Measurements from ENCODE around the gene KRT36. TPM values are rescaled to one million over a fixed set of nuclear protein-coding genes. Genes with fewer than 3 reads are reported as not detected.
A peak's percentile ranks its signal among the peaks of the same experiment; 100 is the strongest.

The KRT36 gene
- total RNA-seq, 1 donor from 2014 or later, result not detected

- no peaks in the 10 kb centered on the region for H3K9me3 Mint-ChIP-seq
- no peak overlapping the region for H3K4me3 Mint-ChIP-seq
- no peak overlapping the region for H3K27ac Mint-ChIP-seq
- peaks cover 3% of the 10 kb centered on the region for H3K27me3 Mint-ChIP-seq (ENCODE audit: insufficient read depth)
- H3K36me3 Mint-ChIP-seq (ENCODE audit: low read depth), result no peaks in the 10 kb centered on the region
- no peak for DNase-seq (ENCODE audit: low spot score)
- intact Hi-C loops (cut with micrococcal nuclease), result no loop called here
- H3K4me1 Mint-ChIP-seq (ENCODE audit: low read depth), result no peaks in the 10 kb centered on the region
Measured at GRCh38 chr17:41504246-41504977, 14.7 kb upstream of the KRT36 start.

DNA sequence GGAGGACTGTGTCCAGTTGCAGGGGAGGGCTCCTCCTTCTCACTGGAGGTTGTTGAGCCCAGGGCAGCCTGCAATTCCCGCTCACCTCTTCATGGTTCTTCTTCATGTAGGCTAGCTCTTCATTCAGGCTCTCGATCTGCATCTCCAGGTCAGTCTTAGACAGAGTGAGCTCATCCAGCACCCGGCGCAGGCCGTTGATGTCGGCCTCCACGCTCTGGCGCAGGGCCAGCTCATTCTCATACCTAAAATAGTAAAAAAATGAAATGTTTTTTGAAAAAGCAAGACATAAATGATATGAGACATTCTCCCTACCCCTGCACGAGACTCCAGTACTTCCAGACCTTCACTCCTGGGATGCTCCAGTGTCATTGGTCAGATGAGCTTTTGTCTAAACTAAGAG lies 13.5 kb upstream of the KRT36 start:
- Mint-ChIP-seq H3K9me3 (no peaks in the 10 kb centered on the region), H3K36me3 (ENCODE audit: low read depth) (no peaks in the 10 kb centered on the region), H3K27ac (no peak overlapping the region), H3K4me3 (no peak overlapping the region), H3K27me3 (ENCODE audit: insufficient read depth) (peaks cover 3% of the 10 kb centered on the region), H3K4me1 (ENCODE audit: low read depth) (no peaks in the 10 kb centered on the region)
- DNase-seq (ENCODE audit: low spot score), result no peak
- intact Hi-C loops (cut with micrococcal nuclease), result no loop called here

DNA sequence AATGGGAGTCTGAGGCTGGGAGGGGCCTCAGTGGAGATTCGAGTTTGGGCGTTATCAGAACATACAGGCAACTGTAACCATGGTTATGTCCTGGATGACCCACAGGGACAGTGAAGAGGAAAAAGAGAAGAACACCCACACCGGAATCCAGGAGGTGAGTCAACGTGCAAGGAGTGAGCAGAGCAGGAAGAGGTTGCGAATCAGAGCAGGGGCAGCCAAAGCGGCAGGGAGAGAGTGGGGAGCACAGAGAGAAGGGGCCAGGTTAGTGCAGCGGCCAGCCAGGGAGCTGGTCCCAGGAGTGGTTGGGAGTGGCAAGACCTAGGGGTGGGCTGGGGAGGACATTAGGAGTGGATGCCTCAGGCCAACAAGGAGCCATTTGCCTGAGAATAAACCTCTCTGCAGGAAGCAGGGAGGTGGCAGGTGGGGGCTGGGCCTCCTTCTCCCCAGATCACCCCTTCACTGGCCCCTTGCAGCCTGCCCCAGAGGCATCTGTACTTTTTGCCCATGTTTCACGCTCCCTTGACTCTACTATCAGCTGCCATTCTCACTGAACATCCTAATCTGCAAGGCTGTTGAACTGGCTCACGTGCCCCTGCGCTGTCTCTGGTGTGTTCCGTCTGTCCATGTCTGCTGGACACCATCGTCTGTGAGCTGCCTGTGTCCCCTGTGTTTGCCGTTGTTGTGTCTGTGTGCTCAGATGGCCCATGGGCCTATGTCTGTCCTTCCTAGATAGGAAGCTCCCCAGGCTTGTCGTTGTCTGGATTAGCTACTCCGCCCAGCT lies 10.6 kb upstream of the KRT36 start:
- Mint-ChIP-seq H3K27me3 (ENCODE audit: insufficient read depth) (peaks cover 3% of the 10 kb centered on the region), H3K36me3 (ENCODE audit: low read depth) (no peaks in the 10 kb centered on the region), H3K9me3 (no peaks in the 10 kb centered on the region), H3K4me1 (ENCODE audit: low read depth) (no peaks in the 10 kb centered on the region), H3K4me3 (no peak overlapping the region), H3K27ac (no peak overlapping the region)
- DNase-seq (ENCODE audit: low spot score), result no peak
- intact Hi-C loops (cut with micrococcal nuclease), result no loop called here

DNA sequence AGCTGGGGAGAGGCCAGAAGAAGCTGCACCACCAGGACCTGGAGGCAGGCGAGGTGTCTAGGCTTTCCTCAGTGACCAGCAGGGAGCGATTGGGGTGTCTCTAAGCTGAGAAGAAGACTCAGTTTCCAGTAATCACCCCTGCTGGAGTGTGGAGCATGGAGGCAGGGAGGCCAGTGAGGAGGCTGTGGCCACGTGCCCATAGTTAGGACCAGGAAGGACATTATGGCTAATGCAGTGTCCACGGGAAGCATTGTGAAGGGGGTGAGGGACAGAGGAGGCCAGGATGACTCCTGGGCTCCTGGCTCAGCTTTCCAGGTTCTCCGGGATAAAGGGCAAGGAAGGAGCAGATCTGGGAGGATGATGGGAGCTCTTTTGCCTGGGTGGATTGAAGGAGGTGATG lies 10.0 kb upstream of the KRT36 start:
- H3K4me1 Mint-ChIP-seq (ENCODE audit: low read depth), result no peaks in the 10 kb centered on the region
- intact Hi-C loops (cut with micrococcal nuclease), result no loop called here
- no peak overlapping the region for H3K4me3 Mint-ChIP-seq
- H3K9me3 Mint-ChIP-seq, result no peaks in the 10 kb centered on the region
- no peaks in the 10 kb centered on the region for H3K36me3 Mint-ChIP-seq (ENCODE audit: low read depth)
- no peak for DNase-seq (ENCODE audit: low spot score)
- no peak overlapping the region for H3K27ac Mint-ChIP-seq
- peaks cover 3% of the 10 kb centered on the region for H3K27me3 Mint-ChIP-seq (ENCODE audit: insufficient read depth)

- Mint-ChIP-seq H3K36me3 (ENCODE audit: low read depth) (no peaks in the 10 kb centered on the region), H3K27me3 (ENCODE audit: insufficient read depth) (peaks cover 3% of the 10 kb centered on the region), H3K27ac (no peak overlapping the region), H3K4me1 (ENCODE audit: low read depth) (no peaks in the 10 kb centered on the region), H3K9me3 (no peaks in the 10 kb centered on the region), H3K4me3 (no peak overlapping the region)
- intact Hi-C loops (cut with micrococcal nuclease), result no loop called here
- no peak for DNase-seq (ENCODE audit: low spot score)
Measured at GRCh38 chr17:41498276-41498675, 8.6 kb upstream of the KRT36 start.

- intact Hi-C loops (cut with micrococcal nuclease), result loop anchor here (1.0 kb wide), 1 partner anchor 588 kb away; no protein-coding TSS in a partner anchor
- no peaks in the 10 kb centered on the region for H3K9me3 Mint-ChIP-seq
- peaks cover 3% of the 10 kb centered on the region for H3K27me3 Mint-ChIP-seq (ENCODE audit: insufficient read depth)
- no peak overlapping the region for H3K4me3 Mint-ChIP-seq
- peak; percentile 62 for DNase-seq (ENCODE audit: low spot score)
- H3K27ac Mint-ChIP-seq, result no peak overlapping the region
- no peaks in the 10 kb centered on the region for H3K36me3 Mint-ChIP-seq (ENCODE audit: low read depth)
- no peaks in the 10 kb centered on the region for H3K4me1 Mint-ChIP-seq (ENCODE audit: low read depth)
Measured at GRCh38 chr17:41496803-41497484, 7.2 kb upstream of the KRT36 start.

- Mint-ChIP-seq H3K9me3 (no peaks in the 10 kb centered on the region), H3K27me3 (ENCODE audit: insufficient read depth) (peaks cover 3% of the 10 kb centered on the region), H3K4me3 (no peak overlapping the region), H3K36me3 (ENCODE audit: low read depth) (no peaks in the 10 kb centered on the region), H3K4me1 (ENCODE audit: low read depth) (no peaks in the 10 kb centered on the region), H3K27ac (no peak overlapping the region)
- intact Hi-C loops (cut with micrococcal nuclease), result no loop called here
- DNase-seq (ENCODE audit: low spot score), result no peak
Measured at GRCh38 chr17:41494524-41494923, 4.8 kb upstream of the KRT36 start.

- Mint-ChIP-seq H3K9me3 (no peaks in the 10 kb centered on the region), H3K27ac (no peak overlapping the region), H3K36me3 (ENCODE audit: low read depth) (no peaks in the 10 kb centered on the region), H3K4me1 (ENCODE audit: low read depth) (no peaks in the 10 kb centered on the region), H3K27me3 (ENCODE audit: insufficient read depth) (peaks cover 3% of the 10 kb centered on the region), H3K4me3 (no peak overlapping the region)
- no peak for DNase-seq (ENCODE audit: low spot score)
- intact Hi-C loops (cut with micrococcal nuclease), result no loop called here
Measured at GRCh38 chr17:41492771-41493170, 3.1 kb upstream of the KRT36 start.

- DNase-seq (ENCODE audit: low spot score), result no peak
- H3K27ac Mint-ChIP-seq, result no peak overlapping the region
- H3K27me3 Mint-ChIP-seq (ENCODE audit: insufficient read depth), result peaks cover 3% of the 10 kb centered on the region
- no peaks in the 10 kb centered on the region for H3K9me3 Mint-ChIP-seq
- no peaks in the 10 kb centered on the region for H3K4me1 Mint-ChIP-seq (ENCODE audit: low read depth)
- H3K4me3 Mint-ChIP-seq, result no peak overlapping the region
- no peaks in the 10 kb centered on the region for H3K36me3 Mint-ChIP-seq (ENCODE audit: low read depth)
- intact Hi-C loops (cut with micrococcal nuclease), result no loop called here
Measured at GRCh38 chr17:41492351-41492750, 2.6 kb upstream of the KRT36 start.

DNA sequence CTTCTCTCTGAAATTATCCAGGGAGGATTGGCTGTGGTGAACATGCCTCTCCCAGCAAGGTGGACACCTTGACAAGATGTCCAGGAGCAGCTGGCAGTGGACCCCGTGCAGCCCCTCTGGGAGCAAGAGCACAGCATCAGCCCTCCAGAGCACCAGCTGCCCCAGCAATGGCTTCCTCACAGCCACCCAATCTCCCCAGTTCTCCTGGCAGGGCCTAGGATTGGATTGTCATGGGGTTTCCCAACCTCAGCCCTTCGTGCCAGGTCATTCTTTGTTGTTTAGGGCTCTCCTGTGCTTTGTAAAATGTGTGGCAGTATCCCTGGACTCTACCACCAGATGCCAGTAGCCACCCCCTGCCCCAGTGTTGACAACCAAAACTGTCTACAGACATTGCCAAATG lies 1.8 kb upstream of the KRT36 start:
- Mint-ChIP-seq H3K9me3 (no peaks in the 10 kb centered on the region), H3K4me1 (ENCODE audit: low read depth) (no peaks in the 10 kb centered on the region), H3K36me3 (ENCODE audit: low read depth) (no peaks in the 10 kb centered on the region), H3K4me3 (no peak overlapping the region), H3K27ac (no peak overlapping the region), H3K27me3 (ENCODE audit: insufficient read depth) (peaks cover 3% of the 10 kb centered on the region)
- intact Hi-C loops (cut with micrococcal nuclease), result no loop called here
- no peak for DNase-seq (ENCODE audit: low spot score)

DNA sequence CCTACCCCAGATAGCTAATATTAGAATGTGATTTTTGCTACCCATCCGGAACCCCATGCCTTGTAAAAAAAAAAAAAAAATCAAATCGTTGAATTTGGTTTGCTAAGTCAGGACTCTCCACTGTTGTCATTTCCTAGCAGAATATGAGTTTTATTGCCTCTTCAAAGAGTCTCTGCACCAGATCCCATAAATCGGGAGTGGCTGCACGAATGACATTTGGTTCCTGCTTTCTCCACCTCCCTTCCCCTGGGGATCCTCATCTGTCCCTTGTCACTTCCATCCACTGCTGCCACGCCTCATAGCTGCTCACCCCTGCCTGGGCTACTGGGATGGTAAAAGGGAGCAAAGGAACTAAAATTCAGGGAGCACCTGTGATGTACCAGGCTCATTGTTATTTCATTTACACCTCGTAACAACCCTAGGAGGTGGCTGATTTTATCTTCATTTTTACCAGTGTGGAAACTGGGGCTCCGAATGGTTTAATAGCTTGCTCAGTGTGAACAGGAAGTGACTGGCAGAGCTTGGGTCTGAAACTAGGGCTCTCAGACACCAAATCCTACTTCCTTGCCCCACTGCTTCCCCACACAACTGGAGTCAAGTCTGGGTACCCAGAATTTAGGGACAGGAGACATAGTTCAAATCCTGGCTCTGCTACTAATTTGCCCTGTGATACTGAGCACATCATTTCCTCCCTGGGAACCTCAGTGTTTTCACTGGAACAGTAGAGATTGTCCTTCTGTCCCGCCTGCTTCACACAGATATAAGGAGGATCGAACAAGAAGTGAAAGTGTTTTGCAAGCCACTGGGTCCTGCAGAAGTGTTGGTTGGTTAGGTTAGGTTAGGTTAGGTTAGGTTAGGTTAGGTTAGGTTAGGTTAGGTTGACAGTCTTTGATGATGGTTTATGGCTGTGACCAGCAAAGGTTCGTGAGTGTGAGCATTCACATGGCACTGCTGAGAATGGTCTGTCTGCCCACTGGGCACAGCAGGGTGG lies 585 bp upstream of the KRT36 start:
- Mint-ChIP-seq H3K4me3 (no peak overlapping the region), H3K36me3 (ENCODE audit: low read depth) (no peaks in the 10 kb centered on the region), H3K27ac (no peak overlapping the region), H3K27me3 (ENCODE audit: insufficient read depth) (peaks cover 3% of the 10 kb centered on the region), H3K9me3 (no peaks in the 10 kb centered on the region), H3K4me1 (ENCODE audit: low read depth) (no peaks in the 10 kb centered on the region)
- DNase-seq (ENCODE audit: low spot score), result no peak
- intact Hi-C loops (cut with micrococcal nuclease), result loop anchor here (5.0 kb wide), 1 partner anchor 172 kb away; no protein-coding TSS in a partner anchor

DNA sequence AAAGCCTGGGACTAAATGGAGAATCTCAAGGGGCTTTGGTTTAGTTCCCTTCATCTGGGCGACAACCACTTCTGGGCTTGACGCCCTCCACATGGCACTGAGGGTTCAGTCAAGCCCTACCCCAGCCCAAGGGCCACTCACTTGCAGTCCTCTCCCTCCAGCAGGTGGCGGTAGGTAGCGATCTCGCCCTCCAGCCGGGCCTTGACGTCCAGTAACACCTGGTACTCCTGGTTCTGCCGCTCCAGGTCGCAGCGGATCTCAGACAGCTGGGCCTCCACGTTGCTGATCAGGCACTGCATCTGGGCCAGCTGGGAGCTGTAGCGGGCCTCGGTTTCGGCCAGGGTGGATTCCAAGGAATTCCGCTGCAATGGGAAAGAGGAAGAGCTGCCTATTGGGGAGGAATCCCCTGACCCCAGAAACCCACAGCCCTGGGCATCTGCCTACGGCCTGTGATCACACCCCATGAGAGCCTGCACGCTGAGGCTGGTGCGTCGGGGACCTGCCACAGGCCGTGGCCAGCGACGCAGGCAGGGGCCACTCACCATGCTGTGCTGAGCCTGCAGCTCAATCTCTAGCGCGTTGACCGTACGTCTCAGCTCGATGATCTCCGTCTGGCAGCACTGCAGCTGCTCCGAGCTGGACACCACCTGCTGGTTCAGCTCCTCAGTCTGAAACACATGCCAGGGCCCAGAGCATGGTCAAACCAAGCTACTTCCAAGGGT lies 2.7 kb downstream of the KRT36 start:
- Mint-ChIP-seq H3K27me3 (ENCODE audit: insufficient read depth) (peaks cover 10% of the 10 kb centered on the region), H3K9me3 (no peaks in the 10 kb centered on the region), H3K4me1 (ENCODE audit: low read depth) (no peaks in the 10 kb centered on the region), H3K27ac (no peak overlapping the region), H3K36me3 (ENCODE audit: low read depth) (no peaks in the 10 kb centered on the region), H3K4me3 (no peak overlapping the region)
- intact Hi-C loops (cut with micrococcal nuclease), result loop anchor here (1.0 to 5.0 kb wide), 3 partner anchors 62 to 175 kb away; no protein-coding TSS in a partner anchor
- no peak for DNase-seq (ENCODE audit: low spot score)
